ENCODE results near the gene ARHGEF37. TPM values are rescaled to one million over a fixed set of nuclear protein-coding genes. Genes with fewer than 3 reads are reported as not detected.

The ARHGEF37 gene
- total and polyA plus RNA-seq, 9 of the 15 experiments (the other 6 are each of a cell fraction or from before 2014, with no cell fraction given): 0.01 to 0.27 (median 0.05) TPM

- no peak for TF ChIP-seq ZNF280A (IDR thresholded peaks at IDR 0.05; ENCODE audit: low read depth, partially characterized antibody)
- peak; percentile 60 for TF ChIP-seq NFIC (IDR thresholded peaks at IDR 0.05)
- BruUV-seq (replicated peaks): no TSS peak
- FAIRE-seq (no peak), ATAC-seq (no peak), DNase-seq (ENCODE audit: extremely low read depth in 1 of 4, low spot score in 3 of 4) (no peak)
- 0 out of 2 replicates have a peak overlapping the region, but pooled peaks have one; percentile 22 for H2AFZ ChIP-seq (ENCODE audit: low read depth, low read length)
- H3K9me3 ChIP-seq (replicated peaks; ENCODE audit: control insufficient read depth, insufficient read depth, low read depth, low read length): no peaks in the 10 kb centered on the region
- no peaks in the 10 kb centered on the region for H3K36me3 ChIP-seq (ENCODE audit: control insufficient read depth, insufficient read depth, low read length)
- intact Hi-C loops (cut with micrococcal nuclease) (no loop called here), in situ Hi-C loops (cut with MboI) (no loop called here)
- 42% methylated on average over 12 of the region's 12 CpGs for WGBS (ENCODE audit: insufficient coverage, low coverage, missing lambda C conversion rate)
- no peaks in the 10 kb centered on the region for H3K27me3 ChIP-seq (ENCODE audit: control insufficient read depth in 2 of 2, insufficient read depth in 2 of 2, low read length in 2 of 2)
- H3K27ac ChIP-seq (ENCODE audit: extremely low read depth, low read depth, low read length): no peak overlapping the region
- H3K4me1 ChIP-seq (replicated peaks in 1 of 2; ENCODE audit: control insufficient read depth in 2 of 2, insufficient read depth in 2 of 2, low read length in 2 of 2): peaks cover 5 to 17% of the 10 kb centered on the region in 2 experiments; a peak in 4 of 5 replicates
- no peaks in the 10 kb centered on the region for H4K20me1 ChIP-seq (replicated peaks; ENCODE audit: control insufficient read depth, insufficient read depth, low read length)
- H3K9ac ChIP-seq (ENCODE audit: insufficient read depth in 1 of 2, low read depth in 2 of 2, low read length in 2 of 2): no peak overlapping the region
- no peak overlapping the region for H3K4me2 ChIP-seq (ENCODE audit: insufficient read depth, low read length)
- H3K9me1 ChIP-seq (ENCODE audit: control insufficient read depth, insufficient read depth, low read length): no peaks in the 10 kb centered on the region
- ChIA-PET POLR2A (interaction anchor here (0.7 to 1.6 kb wide), 3 partner anchors 9 to 147 kb away, joined by 3 to 5 read pairs (median 3); no protein-coding TSS in a partner anchor), CTCF (ENCODE audit: low intra/inter-chr PET ratio) (no interaction called here)
- H3K4me3 ChIP-seq: no peak overlapping the region
- H3K79me2 ChIP-seq (ENCODE audit: control insufficient read depth, insufficient read depth, low read length): no peaks in the 10 kb centered on the region
These were observed 94.4 kb downstream of the ARHGEF37 start for GRCh38 chr5:149675610-149676201.

- H2AFZ ChIP-seq (ENCODE audit: low read depth, low read length): 0 out of 2 replicates have a peak overlapping the region, but pooled peaks have one; percentile 40
- no peaks in the 10 kb centered on the region for H3K79me2 ChIP-seq (ENCODE audit: control insufficient read depth, insufficient read depth, low read length)
- H3K36me3 ChIP-seq (ENCODE audit: control insufficient read depth, insufficient read depth, low read length): no peaks in the 10 kb centered on the region
- ChIA-PET POLR2A (interaction anchor here (1.4 to 1.6 kb wide), 2 partner anchors 10 to 16 kb away, joined by 3 to 4 read pairs; no protein-coding TSS in a partner anchor), CTCF (ENCODE audit: low intra/inter-chr PET ratio) (no interaction called here)
- TF ChIP-seq GTF2E2 (tag; IDR thresholded peaks at IDR 0.05): no peak
- no peak for TF ChIP-seq EHMT2 (IDR thresholded peaks at IDR 0.05)
- TF ChIP-seq GABPA (tag; conservative IDR thresholded peaks at IDR 0.05; ENCODE audit: low read depth): no peak
- FAIRE-seq: no peak
- no peaks in the 10 kb centered on the region for H4K20me1 ChIP-seq (replicated peaks; ENCODE audit: control insufficient read depth, insufficient read depth, low read length)
- no peaks in the 10 kb centered on the region for H3K27me3 ChIP-seq (ENCODE audit: control insufficient read depth in 2 of 2, insufficient read depth in 2 of 2, low read length in 2 of 2)
- H3K27ac ChIP-seq (ENCODE audit: extremely low read depth, low read depth, low read length): no peak overlapping the region
- no peaks in the 10 kb centered on the region for H3K9me1 ChIP-seq (ENCODE audit: control insufficient read depth, insufficient read depth, low read length)
- H3K4me2 ChIP-seq (ENCODE audit: insufficient read depth, low read length): no peak overlapping the region
- no peak overlapping the region for H3K9ac ChIP-seq (ENCODE audit: insufficient read depth in 1 of 2, low read depth in 2 of 2, low read length in 2 of 2)
- no peak for DNase-seq (ENCODE audit: extremely low read depth in 1 of 4, low spot score in 3 of 4)
- ATAC-seq: no peak
- no TSS peak for BruUV-seq (replicated peaks)
- WGBS (ENCODE audit: insufficient coverage, low coverage, missing lambda C conversion rate): 65% methylated on average over 7 of the region's 7 CpGs
- H3K4me3 ChIP-seq: no peak overlapping the region
- intact Hi-C loops (cut with micrococcal nuclease) (no loop called here), in situ Hi-C loops (cut with MboI) (no loop called here)
- no peaks in the 10 kb centered on the region for H3K9me3 ChIP-seq (replicated peaks; ENCODE audit: control insufficient read depth, insufficient read depth, low read depth, low read length)
- peaks cover 5 to 23% of the 10 kb centered on the region in 2 experiments; a peak in 4 of 5 replicates for H3K4me1 ChIP-seq (replicated peaks in 1 of 2; ENCODE audit: control insufficient read depth in 2 of 2, insufficient read depth in 2 of 2, low read length in 2 of 2)
These were observed 96.4 kb downstream of the ARHGEF37 start for GRCh38 chr5:149677731-149678130.

All from K562 (cell line).